HG03439 (cell line): ENCODE results near the gene SELENOS.
"Not testable (repeated sequence)": the region's sequence is repeated elsewhere in the genome, so short reads cannot be mapped to it uniquely, and the experiment has no call there.

Experiments
- ATAC-seq: cut with Tn5 transposase; IDR thresholded peaks from one replicate; pipeline ENCODE4 v1.9.1; 2021; ENCODE audit warnings: mild to moderate bottlenecking, moderate library complexity; ENCODE audit not compliant: unreplicated experiment

The SELENOS gene

DNA sequence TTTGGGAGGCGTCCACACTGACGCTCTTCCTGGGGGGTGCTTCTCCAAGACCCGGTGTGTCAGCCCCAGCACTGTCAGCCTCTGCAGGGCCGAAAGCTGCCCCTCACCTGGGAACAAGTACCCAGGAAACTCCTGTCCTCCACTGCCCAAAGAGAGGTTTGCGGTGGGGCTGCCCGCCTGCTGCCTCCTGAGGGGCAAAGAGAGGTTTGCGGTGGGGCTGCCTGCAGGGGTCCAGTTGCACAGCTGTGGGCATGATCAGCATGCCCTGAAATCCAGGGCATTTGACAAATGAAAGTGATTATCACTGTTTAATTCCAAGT, 32.8 kb upstream of the SELENOS start:
- no peak for ATAC-seq

DNA sequence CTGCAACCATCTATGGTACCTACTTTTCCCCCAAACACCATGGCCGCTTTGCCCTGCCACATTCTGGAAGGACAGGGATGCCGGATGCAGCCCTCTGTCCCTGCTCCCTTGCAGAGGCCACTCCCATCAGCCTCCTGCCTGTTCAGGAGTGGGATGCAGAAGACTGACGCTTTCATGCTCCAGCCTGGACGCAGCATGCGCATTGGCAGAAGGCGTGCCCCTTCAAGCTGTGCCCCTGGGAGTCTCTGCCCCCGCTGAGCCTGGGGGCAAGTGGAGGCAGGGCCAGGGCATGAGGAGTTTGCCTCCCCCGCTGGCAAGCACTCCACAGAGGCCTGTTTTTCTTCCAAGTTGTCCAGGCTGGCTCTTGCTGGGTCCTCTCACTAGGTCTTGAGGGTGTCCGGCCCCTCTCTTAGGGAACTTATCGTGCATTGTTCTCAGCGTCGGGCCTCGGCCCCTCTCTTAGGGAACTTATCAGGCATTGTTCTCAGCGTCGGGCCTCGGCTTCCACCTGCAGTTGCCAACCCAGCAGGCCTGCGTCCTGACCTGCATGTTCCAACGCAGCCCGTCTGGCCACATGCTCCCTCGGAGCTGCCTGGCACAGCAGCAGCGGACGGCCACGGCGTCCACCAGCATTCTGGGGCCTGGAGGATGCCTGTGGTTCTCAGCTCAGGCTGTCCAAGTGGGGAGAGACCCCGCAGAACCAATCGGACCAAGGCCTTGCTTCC, 32.3 kb upstream of the SELENOS start:
- ATAC-seq, result no peak

DNA sequence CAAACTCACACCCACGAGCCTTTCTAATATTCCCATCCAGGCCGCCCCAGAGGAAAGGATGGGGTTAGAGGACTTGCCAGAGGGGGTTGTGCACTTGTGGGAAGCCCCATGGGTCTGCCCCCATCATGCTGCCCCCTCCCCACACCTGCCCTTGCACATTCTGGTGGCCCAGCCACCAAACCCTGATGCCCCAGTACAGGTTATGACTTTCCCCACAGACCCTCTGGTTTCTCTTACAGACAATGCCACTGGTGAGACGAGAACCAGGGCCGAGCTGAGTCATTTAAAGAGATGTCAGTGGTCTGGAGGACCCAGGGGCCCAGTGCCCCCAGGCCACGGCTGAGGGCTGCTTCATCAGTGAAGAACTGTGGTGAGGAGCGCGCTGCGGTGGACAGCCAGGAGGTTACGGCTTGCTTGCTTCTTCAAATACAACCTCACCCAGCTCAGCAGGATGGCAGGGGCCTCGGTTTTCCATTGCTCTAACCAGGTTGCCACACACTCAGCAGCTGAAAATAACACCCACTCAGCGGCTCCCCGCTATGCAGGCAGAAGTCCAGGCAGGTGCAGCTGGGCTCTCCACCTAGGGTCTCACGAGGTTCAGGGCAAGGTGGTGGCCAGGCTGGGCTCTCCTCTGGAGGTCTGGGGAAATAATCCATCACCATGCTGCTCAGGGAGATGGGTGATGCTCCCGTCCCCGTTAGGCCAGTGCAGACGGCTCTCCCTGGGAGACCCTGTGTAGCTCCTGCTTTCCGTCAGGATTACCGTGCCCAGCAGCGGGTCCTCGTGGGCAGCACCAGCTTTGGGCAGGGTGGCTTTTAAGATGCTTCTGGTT, 31.5 kb upstream of the SELENOS start:
- no peak for ATAC-seq

DNA sequence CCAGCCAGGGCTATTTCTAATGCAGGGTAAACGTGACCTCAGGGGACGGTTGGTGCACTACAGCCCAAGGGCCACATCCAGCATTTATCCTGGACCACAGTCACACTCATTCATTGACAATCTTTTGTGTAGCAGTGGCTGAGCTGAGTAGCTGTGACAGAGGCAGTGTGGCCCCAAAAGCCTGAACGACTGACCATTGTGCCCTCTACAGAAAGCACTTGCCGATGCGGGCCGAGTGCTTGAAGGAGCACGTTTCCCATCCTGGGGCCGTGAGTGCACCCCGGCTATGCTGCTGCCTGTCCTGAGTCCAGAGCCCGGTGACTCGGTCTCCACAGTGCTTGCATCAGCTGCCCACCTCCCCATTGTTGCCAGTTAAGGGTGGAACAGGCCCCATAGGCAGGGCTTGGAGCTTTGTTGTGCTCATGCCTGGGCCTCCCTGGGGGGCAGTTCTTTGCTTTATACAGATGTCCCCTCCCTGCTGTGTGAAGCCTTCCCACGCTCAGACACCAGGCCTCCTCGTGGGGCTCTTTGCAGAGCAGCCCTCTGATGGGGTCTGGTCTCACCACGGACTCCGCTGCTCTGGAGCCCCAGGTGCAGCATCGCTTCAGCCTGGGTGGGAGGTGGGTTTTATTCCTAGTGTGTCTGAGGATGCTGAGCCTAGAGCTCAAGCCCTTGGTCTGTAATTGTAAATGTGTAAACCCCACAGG, 30.8 kb upstream of the SELENOS start:
- no peak for ATAC-seq

DNA sequence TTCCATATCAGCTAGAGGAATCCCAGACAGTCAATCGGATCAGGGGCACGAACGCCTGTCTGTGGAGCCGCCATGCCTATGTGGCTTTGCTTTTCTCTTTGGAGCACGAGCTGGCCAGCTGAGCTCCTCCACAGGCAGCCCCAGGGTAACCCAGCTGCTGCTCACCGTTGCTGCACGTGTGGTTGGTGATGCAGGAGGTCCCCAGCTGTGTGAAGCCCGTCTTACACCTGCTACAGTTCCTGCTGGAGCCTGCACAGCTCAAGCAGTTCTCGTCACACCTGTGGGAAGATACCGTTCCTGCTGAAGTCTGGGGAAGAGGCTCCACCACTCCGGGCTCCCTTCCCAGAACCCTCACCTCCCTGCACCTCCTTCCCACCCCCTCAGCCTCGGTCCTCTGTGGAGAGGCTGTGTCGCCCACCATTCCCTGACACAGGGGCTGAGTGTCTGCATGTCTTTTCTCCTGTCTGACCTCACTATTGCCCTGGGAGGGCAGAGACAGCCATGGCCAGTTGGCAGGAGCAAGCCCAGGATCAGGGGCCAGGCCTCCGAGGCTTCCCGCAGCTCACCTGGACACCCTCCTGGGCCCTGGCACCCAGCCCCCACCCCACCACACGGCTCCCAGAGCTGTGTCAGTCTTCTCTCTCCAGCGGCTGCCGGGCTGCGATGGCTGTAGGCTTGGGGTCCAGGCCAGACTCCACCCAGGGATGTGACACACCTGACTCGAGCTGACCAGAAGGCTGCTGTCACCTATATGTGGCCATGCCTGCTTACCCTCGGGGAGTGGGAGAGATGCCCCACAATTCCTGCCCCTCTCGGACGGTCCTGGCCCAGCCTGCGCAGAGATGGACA, 30.0 kb upstream of the SELENOS start:
- ATAC-seq, result no peak

DNA sequence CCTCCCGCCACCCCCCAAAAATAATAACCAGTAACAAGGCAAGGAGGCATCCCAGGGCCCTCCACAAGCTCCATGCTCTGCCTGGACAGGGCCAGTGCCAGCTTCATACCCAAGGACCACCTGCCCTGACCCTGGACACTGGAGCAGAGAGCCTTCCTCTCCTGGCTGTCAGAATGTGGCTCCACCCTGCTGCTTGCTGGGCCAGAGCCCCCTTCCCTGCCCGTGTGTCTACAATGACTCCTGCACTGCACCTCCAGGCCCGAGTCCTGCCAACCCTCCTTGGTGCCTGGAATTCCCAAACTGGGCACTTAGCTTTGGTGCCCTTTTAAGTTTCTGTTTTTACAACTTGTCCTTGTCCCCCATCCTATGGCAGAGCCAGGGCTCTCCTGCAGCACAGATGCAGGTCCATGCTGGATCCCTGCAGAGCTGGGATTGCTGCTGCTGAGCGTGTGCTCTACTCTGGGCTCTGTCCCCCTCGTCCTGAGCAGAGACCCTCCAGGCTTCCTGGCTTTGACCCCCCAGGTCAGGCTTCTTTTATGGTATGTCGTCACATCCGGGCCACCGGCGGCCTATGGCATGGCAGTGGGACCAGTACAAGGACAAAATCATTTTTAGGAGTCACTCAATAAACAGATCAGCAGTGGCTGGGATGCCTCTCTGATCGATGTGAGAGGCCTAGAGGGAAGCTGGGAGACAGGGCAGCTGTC, 29.2 kb upstream of the SELENOS start:
- ATAC-seq, result no peak

DNA sequence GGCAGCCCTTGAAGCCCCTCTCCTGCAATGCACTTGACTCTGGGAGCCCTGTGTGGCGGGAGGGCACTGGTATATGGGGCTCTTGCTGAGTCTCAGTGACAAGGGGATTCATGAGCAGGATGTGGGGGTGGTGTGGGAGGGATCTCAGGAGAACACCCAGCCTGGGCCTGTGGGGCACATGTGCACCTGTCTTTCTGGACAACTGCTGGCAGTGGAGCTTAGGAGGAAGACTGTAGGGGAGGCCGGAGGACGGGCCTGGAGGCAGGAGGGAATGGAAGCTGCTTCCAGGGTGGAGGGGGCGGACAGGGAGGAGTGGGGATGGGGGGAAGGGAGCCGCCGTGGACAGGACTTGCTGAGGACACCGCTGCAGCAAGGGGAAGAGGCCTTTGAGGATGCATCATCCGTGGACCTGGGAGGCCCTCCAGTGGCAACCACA, 28.6 kb upstream of the SELENOS start:
- ATAC-seq, result no peak

DNA sequence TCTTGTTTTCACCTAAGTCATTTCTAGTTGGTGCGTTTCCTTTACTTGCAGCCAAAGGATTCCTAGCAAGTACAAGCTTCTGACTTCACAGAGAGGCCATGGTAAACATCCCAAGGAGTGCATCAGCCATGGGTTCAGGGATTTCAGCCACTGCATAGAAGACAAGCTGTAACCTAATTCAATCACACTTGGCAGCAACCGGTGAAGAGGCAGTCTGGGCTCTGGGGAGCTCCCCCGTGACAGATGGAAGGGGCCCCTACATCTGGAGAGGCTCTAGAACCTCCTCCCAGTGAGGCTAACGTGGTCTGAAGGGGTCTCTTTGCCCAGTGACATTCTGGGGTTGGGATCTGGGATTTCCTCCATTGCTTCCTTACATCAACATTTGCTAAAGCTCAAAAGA, 26.1 kb upstream of the SELENOS start:
- ATAC-seq, result no peak

DNA sequence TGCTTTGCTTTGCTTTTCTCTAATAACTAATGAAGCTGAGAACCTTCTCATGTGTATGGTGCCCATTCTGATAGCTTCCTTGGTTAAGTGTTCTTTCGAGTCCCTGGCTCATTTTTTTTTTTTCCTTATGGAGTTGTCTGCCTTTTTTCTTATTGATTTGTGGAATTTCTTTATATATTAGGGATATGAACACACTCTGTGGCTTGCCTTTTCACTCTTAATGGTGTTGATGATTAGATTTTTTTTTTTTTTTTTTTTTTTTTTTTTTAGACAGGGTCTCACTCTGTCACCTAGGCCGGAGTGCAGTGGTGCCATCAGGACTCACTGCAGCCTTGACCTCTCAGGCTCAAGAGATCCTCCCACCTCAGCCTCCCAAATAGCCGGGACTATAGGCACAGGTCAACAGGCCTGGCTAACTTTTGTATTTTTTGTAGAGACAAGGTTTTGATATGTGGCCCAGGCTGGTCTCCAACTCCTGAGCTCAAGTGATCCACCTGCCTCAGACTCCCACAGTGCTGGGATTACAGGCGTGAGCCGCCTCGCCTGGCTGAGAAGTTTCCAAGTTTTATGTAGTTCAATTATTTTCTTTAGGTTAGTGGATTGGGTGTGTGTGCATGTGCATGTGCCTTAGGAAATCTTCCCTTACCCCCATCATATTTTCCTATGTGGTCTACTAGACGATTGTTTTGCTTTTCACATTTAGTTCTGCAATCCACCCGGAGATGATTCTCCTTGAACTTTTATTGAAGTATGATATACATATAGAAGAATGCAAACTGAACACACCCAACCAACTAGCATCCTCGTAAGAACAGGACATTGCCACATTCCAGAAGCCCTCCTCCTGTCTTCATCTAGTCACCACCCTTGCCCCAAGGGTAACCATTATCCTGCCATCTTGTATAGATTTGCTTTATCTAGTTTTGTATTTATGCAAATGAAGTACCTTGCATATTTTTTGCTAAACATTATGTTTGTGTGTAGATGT, 19.4 kb upstream of the SELENOS start:
- no peak for ATAC-seq

DNA sequence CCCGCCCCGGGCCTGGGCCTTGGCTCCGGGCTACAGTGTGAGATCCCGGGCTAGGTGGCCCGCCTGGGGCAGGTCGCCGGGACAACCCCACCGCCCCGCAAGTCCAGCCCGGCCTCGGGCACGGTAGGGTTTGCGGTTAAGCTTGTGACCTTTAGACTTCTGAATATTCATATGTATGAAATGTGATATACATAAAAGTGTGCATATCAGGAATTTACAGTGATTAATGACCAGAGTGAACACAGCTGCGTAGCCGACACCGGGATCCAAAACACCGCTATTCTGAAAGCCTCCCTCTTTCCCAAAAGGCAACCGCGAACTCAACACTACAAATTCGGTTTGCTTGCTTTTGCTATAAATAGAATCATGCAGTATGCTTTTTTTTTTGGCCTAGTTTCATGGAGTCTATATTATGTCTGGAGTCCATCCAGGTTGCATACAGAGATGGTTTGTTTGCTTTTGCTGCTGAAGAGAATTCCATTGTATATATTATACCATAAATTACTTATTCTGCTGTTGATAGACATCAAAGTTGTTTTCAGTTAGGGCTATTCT, 18.4 kb upstream of the SELENOS start:
- ATAC-seq, result no peak

DNA sequence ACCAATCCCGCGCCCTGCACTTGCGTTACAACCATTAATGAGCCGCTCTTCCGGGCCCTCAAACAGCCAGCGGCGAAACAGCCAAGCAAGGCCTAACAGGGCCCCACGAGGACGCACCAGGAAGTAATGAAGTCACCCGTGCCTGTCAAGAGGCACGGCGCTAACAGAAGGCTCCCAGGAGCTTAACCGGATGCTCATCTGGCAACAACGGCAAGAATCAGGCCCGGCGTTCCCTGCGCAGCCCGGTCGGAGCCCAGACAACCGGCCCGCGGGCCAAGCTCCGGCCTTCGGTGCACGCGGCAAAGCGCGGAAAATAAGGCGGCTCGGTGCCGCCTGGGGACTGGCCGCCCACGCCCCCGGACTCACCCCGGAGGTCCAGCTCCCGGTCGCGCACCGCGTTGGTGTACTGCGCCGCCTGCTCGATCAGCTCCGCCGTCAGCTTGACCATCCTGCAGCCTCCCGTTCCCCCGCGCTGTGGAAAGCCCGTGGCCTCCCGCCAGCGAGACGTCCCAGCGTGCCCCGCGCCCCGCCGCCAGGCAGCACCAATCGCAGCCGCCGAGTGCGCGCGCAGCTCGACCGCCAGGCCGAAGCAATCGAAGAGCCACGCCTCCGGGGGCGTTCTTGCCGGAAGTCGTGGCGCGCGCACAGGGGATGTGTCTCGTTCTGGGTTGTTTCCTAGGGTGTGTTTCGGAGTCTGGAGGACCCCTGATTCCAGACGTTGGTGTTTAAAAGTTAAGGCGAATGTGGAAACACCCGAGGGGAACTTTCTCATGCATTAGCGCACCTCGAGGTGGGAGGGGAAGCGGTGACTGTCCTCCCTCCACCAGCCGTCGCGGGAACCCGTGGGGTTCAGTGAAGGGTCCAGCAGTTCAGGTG, 17.7 kb upstream of the SELENOS start, which contains the start of gene SNRPA1:
Gene SNRPA1, minus strand, starts transcription at position 518 of the 876 bp plus-strand sequence. Its CDS starts 70 bp downstream, at position 448.
- ATAC-seq, result peak; percentile 84

DNA sequence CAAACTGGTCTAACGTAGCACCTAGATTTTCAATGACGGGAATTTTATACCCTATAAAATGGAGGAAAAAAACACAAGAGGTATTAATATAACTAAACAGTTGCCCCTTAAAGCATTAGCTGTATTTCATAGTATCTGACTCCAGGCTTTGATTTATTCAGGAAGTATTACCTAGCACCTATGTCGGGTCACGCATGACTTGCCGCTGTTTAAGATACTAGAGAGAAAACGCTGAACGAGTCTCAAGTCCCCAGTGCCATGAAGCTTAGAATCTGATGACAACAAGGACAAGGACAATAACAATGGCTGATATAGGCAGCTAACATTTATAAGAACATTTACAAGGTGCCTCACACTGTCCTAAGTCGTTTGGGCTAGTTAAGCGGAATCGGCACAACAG, 15.8 kb upstream of the SELENOS start:
- no peak for ATAC-seq

DNA sequence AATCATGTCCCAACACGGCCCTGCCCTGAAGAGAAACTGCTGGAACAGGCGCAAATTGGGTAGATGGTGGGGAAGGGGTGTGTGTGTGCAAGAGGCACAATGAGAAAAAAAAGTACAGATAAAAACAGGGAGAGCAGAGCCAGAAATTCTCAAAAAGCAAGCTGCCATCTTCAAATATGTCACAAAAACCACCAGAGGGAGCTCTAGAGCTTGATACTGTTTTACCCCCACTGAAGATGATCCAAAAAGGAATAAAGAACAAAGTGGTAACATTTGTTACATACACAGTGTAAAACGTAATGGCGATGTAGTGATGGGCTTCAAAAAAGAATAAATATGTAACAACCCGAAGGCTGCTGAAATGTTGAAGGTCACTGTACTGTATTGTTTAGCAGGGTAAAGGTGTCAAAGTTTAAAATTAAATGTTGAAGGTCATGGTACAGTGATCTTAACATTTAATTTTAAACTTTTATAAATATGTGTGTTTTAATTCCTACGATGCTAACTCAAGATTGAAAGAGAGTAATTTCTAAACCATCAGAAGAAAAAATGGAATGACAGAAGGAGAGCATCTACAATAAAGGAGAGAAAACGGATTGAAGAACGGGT, 11.7 kb upstream of the SELENOS start:
- no peak for ATAC-seq

DNA sequence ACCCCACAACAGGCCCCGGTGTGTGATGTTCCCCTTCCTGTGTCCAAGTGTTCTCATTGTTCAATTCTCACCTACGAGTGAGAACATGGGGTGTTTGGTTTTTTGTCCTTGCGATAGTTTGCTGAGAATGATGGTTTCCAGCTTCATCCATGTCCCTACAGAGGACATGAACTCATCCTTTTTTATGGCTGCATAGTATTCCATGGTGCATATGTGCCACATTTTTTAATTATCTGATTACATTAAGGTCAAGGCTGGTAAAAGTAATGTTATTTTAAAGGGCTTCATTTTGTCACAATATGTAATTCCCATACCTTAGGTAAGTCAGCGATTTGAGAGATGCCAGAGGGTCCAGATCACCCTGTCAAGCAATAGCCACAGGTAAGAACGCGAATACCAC, 10.1 kb upstream of the SELENOS start:
- not testable (repeated sequence) for ATAC-seq

DNA sequence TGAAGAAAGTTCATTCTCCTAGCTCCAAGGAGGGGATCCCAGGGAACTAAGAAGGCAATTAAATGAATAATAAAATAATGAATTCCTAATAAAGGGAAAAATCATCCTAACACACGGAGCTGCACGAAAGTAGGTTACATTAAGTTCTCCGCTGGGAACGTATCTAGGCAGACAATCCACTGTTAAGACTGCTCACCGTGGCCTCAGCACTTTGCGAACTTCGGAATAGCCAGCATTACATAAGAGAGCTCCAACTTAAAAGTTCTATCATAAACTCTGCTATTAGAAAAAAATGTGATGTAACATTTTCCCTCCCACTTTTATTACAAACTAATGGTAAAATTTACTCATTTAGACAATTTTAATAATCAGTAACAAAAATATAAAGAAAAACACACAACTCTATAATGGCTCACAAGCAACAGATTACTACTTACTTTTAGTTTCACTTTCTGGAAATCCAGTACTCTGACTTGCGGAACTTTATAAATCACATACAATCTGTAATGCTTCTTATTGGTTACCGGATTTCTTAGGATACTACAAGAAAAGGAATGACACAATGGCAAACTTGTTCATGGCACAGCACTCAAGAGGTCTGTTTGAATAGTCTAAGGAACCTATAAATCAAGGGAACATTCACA, 9.3 kb upstream of the SELENOS start:
- no peak for ATAC-seq

DNA sequence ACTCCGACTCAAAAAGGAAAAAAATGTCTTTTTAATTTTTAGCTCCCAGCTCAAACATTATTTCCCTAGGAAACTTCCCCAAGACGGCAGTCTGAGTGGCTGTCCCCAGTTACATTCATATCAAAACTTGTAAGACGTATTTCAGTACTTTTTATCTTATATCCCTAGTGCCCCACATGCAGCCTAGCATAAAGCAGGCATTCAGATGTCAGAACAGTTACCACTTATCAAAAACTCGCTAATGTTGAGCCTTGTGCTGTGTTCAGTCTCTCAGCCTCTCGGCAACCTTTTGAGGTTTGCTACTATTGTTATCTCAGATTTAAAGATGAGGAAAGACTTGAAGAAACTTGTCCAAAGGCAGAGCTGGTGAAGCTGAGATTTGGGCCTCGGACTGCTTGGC, 6.6 kb upstream of the SELENOS start:
- no peak for ATAC-seq

DNA sequence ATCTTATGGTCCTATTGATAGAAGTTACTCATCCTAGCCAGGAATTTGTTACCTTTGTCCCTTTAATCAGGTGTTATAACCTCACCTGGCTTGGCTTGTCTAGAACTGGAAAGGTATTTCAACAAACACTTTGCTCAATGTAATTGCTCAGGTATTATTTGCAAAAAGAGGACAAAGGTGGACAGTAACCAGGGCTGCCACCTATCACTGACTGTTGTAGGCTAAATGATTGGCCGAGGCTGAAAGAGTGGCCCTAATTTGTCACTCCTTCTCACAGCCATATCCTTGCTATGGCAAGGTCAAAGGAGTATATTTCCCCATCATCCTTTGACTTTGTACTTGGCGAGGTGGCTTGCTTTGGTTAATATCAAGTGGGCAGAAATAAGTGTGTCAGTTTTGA, 2.7 kb upstream of the SELENOS start:
- no peak for ATAC-seq
